ENCODE measurements around the gene RIC8A. TPM values are rescaled to one million over a fixed set of nuclear protein-coding genes. Genes with fewer than 3 reads are reported as not detected.

The RIC8A gene
- total and polyA plus RNA-seq, 2 of the 13 experiments (the other 11 are each of a cell fraction or from before 2014, with no cell fraction given), result 62.1 to 63.8 TPM

DNA sequence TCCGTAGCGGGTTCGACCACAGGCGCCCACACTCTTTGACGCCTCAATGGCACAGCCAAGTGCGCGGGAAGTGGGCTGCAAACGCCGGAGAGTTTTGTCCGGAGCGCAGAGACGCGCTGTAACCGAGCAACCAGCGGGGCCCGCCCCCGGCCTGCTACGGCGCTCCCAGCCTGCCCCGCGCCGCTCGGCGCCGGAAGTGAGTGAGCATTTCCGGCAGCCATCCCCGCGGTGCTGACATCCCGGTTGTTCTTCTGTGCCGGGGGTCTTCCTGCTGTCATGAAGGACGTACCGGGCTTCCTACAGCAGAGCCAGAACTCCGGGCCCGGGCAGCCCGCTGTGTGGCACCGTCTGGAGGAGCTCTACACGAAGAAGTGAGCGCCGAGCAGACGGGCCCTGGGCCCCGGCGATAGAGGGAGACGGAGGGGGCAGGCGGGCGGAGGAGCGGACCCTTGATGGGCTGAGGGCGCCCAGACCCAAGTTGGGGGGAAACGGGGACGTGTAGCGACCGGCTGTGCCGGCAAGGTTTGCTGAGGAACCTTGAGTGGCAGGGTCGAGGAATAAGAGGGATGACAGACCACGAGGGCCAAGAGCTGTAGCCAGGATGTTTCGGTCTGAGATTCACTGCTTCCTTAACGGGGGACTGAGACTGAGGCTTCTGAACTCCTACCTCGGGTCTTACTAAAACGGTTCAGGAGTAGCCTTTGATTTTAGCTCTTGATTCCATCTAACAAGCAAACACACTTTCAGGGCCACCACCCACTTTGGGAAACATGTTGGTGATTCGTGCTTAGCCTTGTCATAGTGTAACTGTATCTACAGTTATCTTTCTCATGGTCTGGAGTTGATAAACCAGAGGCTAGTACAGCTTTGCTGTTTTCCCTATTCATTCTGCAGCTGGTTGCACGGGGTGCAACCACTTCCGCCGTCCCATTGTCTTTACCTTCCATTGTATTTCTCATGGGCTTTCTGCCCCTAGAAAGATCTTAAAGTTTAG, 29.6 kb downstream of the RIC8A start, which contains the start of gene PSMD13 (continued):
- TF ChIP-seq, protein P1, sequence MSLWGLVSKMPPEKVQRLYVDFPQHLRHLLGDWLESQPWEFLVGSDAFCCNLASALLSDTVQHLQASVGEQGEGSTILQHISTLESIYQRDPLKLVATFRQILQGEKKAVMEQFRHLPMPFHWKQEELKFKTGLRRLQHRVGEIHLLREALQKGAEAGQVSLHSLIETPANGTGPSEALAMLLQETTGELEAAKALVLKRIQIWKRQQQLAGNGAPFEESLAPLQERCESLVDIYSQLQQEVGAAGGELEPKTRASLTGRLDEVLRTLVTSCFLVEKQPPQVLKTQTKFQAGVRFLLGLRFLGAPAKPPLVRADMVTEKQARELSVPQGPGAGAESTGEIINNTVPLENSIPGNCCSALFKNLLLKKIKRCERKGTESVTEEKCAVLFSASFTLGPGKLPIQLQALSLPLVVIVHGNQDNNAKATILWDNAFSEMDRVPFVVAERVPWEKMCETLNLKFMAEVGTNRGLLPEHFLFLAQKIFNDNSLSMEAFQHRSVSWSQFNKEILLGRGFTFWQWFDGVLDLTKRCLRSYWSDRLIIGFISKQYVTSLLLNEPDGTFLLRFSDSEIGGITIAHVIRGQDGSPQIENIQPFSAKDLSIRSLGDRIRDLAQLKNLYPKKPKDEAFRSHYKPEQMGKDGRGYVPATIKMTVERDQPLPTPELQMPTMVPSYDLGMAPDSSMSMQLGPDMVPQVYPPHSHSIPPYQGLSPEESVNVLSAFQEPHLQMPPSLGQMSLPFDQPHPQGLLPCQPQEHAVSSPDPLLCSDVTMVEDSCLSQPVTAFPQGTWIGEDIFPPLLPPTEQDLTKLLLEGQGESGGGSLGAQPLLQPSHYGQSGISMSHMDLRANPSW (CRISPR knock-in tag; IDR thresholded peaks at IDR 0.05; ENCODE audit: borderline replicate concordance), result peak; percentile 70; the same call in 1 of the 2 replicates
- no peak for TF ChIP-seq ZNF776 (CRISPR knock-in tag; IDR thresholded peaks at IDR 0.05)
- TF ChIP-seq ZNF614 (CRISPR knock-in tag; IDR thresholded peaks at IDR 0.05; ENCODE audit: borderline replicate concordance), result no peak; the same call in 1 of the 2 replicates
- no peak for TF ChIP-seq ZFP62 (CRISPR knock-in tag; IDR thresholded peaks at IDR 0.05)
- TF ChIP-seq NONO (IDR thresholded peaks at IDR 0.05), result no peak
- peak; percentile 67; the same call in 1 of the 2 replicates for TF ChIP-seq NONO (CRISPR knock-in tag; conservative IDR thresholded peaks at IDR 0.05)
- TF ChIP-seq ZBTB38 (CRISPR knock-in tag; IDR thresholded peaks at IDR 0.05), result peak; percentile 30; the same call in 1 of the 2 replicates
- no peak for TF ChIP-seq ZC3H13 (CRISPR knock-in tag; IDR thresholded peaks at IDR 0.05)
- peak; percentile 64; the same call in 1 of the 2 replicates for TF ChIP-seq ZNF274 (CRISPR knock-in tag; IDR thresholded peaks at IDR 0.05)
- TF ChIP-seq SOX13 (IDR thresholded peaks at IDR 0.05), result no peak
- no peak; a peak in 1 of 4 replicates for TF ChIP-seq SOX13 (CRISPR knock-in tag; conservative IDR thresholded peaks at IDR 0.05 in 1 of 2, IDR thresholded peaks at IDR 0.05 in 1 of 2)
- TF ChIP-seq, protein P2, sequence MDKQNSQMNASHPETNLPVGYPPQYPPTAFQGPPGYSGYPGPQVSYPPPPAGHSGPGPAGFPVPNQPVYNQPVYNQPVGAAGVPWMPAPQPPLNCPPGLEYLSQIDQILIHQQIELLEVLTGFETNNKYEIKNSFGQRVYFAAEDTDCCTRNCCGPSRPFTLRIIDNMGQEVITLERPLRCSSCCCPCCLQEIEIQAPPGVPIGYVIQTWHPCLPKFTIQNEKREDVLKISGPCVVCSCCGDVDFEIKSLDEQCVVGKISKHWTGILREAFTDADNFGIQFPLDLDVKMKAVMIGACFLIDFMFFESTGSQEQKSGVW (CRISPR knock-in tag; IDR thresholded peaks at IDR 0.05; ENCODE audit: borderline replicate concordance), result no peak
- TF ChIP-seq, protein P3, sequence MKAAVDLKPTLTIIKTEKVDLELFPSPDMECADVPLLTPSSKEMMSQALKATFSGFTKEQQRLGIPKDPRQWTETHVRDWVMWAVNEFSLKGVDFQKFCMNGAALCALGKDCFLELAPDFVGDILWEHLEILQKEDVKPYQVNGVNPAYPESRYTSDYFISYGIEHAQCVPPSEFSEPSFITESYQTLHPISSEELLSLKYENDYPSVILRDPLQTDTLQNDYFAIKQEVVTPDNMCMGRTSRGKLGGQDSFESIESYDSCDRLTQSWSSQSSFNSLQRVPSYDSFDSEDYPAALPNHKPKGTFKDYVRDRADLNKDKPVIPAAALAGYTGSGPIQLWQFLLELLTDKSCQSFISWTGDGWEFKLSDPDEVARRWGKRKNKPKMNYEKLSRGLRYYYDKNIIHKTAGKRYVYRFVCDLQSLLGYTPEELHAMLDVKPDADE (CRISPR knock-in tag; IDR thresholded peaks at IDR 0.05), result no peak
- TF ChIP-seq KMT2A (CRISPR knock-in tag; IDR thresholded peaks at IDR 0.05), result peak; percentile 88
- no peak for TF ChIP-seq WIZ (CRISPR knock-in tag; IDR thresholded peaks at IDR 0.05)
- no peak for TF ChIP-seq ATAD3A (CRISPR knock-in tag; IDR thresholded peaks at IDR 0.05)
- TF ChIP-seq ZNF607 (CRISPR knock-in tag; IDR thresholded peaks at IDR 0.05; ENCODE audit: borderline replicate concordance), result peak; percentile 70; the same call in 1 of the 2 replicates
- no peak for TF ChIP-seq TCF7L2 (IDR thresholded peaks at IDR 0.05; ENCODE audit: low read depth, low read length)
- TF ChIP-seq ERF (CRISPR knock-in tag; IDR thresholded peaks at IDR 0.05), result peak; percentile 79; the same call in 1 of the 2 replicates
- TF ChIP-seq NR2F2 (IDR thresholded peaks at IDR 0.05; ENCODE audit: borderline replicate concordance, low read depth), result no peak
- peak; percentile 73; the same call in 1 of the 2 replicates for TF ChIP-seq ZNF280B (CRISPR knock-in tag; IDR thresholded peaks at IDR 0.05; ENCODE audit: borderline replicate concordance)
- no peak for TF ChIP-seq ZSCAN12 (CRISPR knock-in tag; IDR thresholded peaks at IDR 0.05)
- TF ChIP-seq NFYC (CRISPR knock-in tag; IDR thresholded peaks at IDR 0.05), result no peak
- no peak for TF ChIP-seq FLYWCH1 (CRISPR knock-in tag; IDR thresholded peaks at IDR 0.05)
